Panc1 (cell line): ENCODE results near the gene TACR1. TPM values are rescaled to one million over a fixed set of nuclear protein-coding genes. Genes with fewer than 3 reads are reported as not detected.
"Not testable (repeated sequence)": the region's sequence is repeated elsewhere in the genome, so short reads cannot be mapped to it uniquely, and the experiment has no call there.

Experiments used
- ATAC-seq: fragments of 200-7000 bp; cut with Tn5 transposase; 2 replicates; pipeline ENCODE4 v1.9.1; 2020; ENCODE audit warnings: mild to moderate bottlenecking, moderate library complexity
- BruUV-seq: library from RNA; stranded (reverse); fragments of 400-500 nt; replicated peaks from 2 replicates; lab custom pipeline; 2021; lab: Mats Ljungman, UMichigan
- CTCF ChIA-PET: fragments of 300-600 bp; sonication (Branson Sonifier 250); formaldehyde crosslinking; loops from one replicate; lab custom pipeline; 2022; ENCODE audit warnings: antibody characterized with exemption; lab: Charles Lee
- POLR2A ChIA-PET: fragments of 300-600 bp; sonication (Branson Sonifier 250); formaldehyde crosslinking; loops from one replicate; lab custom pipeline; 2022; ENCODE audit warnings: antibody characterized with exemption; lab: Charles Lee
- DNase-seq: peaks from one replicate; pipeline ENCODE4 v3.0.0-alpha.2; 2010; ENCODE audit warnings: low read depth, low spot score
- H3K27ac ChIP-seq: 2 replicates; pipeline ENCODE4 v1.5.1; 2011; ENCODE audit warnings: mild to moderate bottlenecking, low read length, inconsistent platforms
- H3K27me3 ChIP-seq: fragments of 200-500 bp; sonication (Bioruptor generic); 2 replicates; pipeline ENCODE4 v1.6.0; 2014; ENCODE audit warnings: low read length, inconsistent platforms; ENCODE audit not compliant: control insufficient read depth, insufficient read depth
- H3K36me3 ChIP-seq: fragments of 200-500 bp; sonication (Bioruptor generic); 2 replicates; pipeline ENCODE4 v1.5.1; 2014; ENCODE audit warnings: inconsistent platforms, mild to moderate bottlenecking, low read length, moderate library complexity; ENCODE audit not compliant: control insufficient read depth, insufficient read depth
- H3K4me1 ChIP-seq: 2 replicates; pipeline ENCODE4 v1.5.1; 2011; ENCODE audit warnings: inconsistent platforms, mild to moderate bottlenecking, low read length, moderate library complexity; ENCODE audit not compliant: control insufficient read depth, insufficient read depth
- H3K4me3 ChIP-seq, 2 experiments: 2 replicates each; pipeline ENCODE4 v1.5.1; 2011 to 2012; ENCODE audit warnings: low read depth in 2 of 2, low read length in 2 of 2, mild to moderate bottlenecking in 2 of 2, inconsistent platforms in 1 of 2, moderate library complexity in 1 of 2
- H3K9me3 ChIP-seq: fragments of 200-500 bp; sonication (Bioruptor generic); 2 replicates; pipeline ENCODE4 v1.5.1; 2014; ENCODE audit warnings: low read depth, mild to moderate bottlenecking, inconsistent platforms, low read length, moderate library complexity; ENCODE audit not compliant: control insufficient read depth, insufficient read depth
- POLR2AphosphoS5 ChIP-seq: IDR thresholded peaks from 2 replicates; pipeline ENCODE4 v1.6.1; 2012; ENCODE audit warnings: mild to moderate bottlenecking, low read depth, low read length, moderate library complexity
- SIN3A ChIP-seq: IDR thresholded peaks from 2 replicates; pipeline ENCODE4 v1.6.1; 2012; ENCODE audit warnings: low read depth, mild to moderate bottlenecking, low read length, moderate library complexity, borderline replicate concordance; ENCODE audit not compliant: insufficient read depth
- TCF7L2 ChIP-seq: IDR thresholded peaks from 2 replicates; pipeline ENCODE4 v1.6.1; 2011; ENCODE audit warnings: mild to moderate bottlenecking, low read depth, low read length, inconsistent platforms
- in situ Hi-C: cut with HindIII; loops from 2 replicates; pipeline ENCODE4 v1.10.0; 2016; ENCODE audit warnings: low sequenced_read_pairs, low pct_unique_long_range_greater_than_20kb
- intact Hi-C: fragments of 100-400 bp; cut with micrococcal nuclease; formaldehyde crosslinking; loops from one replicate; pipeline ENCODE4 v1.10.0; 2022; ENCODE audit not compliant: unreplicated experiment
- total RNA-seq: library from RNA; stranded (reverse); gene quantifications from one replicate; pipeline ENCODE4 v1.2.1, GENCODE V29; 2021; ENCODE audit not compliant: unreplicated experiment
- TF ChIP-seq, protein P1 (sequence below), 2 experiments: IDR thresholded peaks; 2 replicates each; pipeline ENCODE4 v1.6.1; 2011 to 2012; ENCODE audit warnings: low read depth in 2 of 2, control low read depth in 1 of 2, low read length in 1 of 2, mild to moderate bottlenecking in 1 of 2, moderate library complexity in 1 of 2; ENCODE audit not compliant: insufficient read depth in 1 of 2
- TF ChIP-seq, protein P2 (sequence below): fragments of 450-650 bp; IDR thresholded peaks from 2 replicates; pipeline ENCODE4 v1.5.1; 2017; ENCODE audit warnings: mild to moderate bottlenecking

TACR1 gene
- total RNA-seq, 1 experiment from 2014 or later: not detected

DNA sequence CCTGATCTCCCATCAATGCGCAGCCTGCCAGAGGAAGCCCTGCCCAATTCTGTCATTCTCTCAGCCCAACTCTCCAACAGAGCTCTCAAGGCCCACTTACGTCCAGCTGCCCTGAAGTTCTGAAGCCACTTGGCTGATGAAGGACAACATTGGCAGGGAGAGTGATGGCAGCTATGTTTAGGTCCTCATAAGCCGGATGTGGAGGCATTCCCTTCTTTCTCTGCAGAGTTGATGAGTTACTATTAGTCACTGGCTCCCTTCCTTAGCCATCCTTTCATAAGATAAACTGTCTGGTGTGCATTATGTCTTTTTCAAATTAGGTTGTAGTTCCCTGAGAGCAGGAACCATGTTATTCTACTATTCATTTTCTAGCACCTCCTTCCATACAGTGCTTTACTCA is 22.5 kb upstream of the TACR1 start:
- no peaks in the 10 kb centered on the region for H3K4me1 ChIP-seq
- in situ Hi-C loops (no loop called here), intact Hi-C loops (no loop called here)
- no peak for DNase-seq
- H3K27ac ChIP-seq: no peak overlapping the region
- H3K9me3 ChIP-seq: no peaks in the 10 kb centered on the region
- H3K27me3 ChIP-seq: no peaks in the 10 kb centered on the region; the same call in 1 of the 2 replicates
- BruUV-seq: no TSS peak
- CTCF ChIA-PET: no interaction called here
- POLR2A ChIA-PET: no interaction called here
- TF ChIP-seq, protein P1, sequence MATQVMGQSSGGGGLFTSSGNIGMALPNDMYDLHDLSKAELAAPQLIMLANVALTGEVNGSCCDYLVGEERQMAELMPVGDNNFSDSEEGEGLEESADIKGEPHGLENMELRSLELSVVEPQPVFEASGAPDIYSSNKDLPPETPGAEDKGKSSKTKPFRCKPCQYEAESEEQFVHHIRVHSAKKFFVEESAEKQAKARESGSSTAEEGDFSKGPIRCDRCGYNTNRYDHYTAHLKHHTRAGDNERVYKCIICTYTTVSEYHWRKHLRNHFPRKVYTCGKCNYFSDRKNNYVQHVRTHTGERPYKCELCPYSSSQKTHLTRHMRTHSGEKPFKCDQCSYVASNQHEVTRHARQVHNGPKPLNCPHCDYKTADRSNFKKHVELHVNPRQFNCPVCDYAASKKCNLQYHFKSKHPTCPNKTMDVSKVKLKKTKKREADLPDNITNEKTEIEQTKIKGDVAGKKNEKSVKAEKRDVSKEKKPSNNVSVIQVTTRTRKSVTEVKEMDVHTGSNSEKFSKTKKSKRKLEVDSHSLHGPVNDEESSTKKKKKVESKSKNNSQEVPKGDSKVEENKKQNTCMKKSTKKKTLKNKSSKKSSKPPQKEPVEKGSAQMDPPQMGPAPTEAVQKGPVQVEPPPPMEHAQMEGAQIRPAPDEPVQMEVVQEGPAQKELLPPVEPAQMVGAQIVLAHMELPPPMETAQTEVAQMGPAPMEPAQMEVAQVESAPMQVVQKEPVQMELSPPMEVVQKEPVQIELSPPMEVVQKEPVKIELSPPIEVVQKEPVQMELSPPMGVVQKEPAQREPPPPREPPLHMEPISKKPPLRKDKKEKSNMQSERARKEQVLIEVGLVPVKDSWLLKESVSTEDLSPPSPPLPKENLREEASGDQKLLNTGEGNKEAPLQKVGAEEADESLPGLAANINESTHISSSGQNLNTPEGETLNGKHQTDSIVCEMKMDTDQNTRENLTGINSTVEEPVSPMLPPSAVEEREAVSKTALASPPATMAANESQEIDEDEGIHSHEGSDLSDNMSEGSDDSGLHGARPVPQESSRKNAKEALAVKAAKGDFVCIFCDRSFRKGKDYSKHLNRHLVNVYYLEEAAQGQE (IDR thresholded peaks at IDR 0.05; ENCODE audit: insufficient read depth in 1 of 2, low read depth in 2 of 2, low read length in 1 of 2): no peak
- TF ChIP-seq, protein P2, sequence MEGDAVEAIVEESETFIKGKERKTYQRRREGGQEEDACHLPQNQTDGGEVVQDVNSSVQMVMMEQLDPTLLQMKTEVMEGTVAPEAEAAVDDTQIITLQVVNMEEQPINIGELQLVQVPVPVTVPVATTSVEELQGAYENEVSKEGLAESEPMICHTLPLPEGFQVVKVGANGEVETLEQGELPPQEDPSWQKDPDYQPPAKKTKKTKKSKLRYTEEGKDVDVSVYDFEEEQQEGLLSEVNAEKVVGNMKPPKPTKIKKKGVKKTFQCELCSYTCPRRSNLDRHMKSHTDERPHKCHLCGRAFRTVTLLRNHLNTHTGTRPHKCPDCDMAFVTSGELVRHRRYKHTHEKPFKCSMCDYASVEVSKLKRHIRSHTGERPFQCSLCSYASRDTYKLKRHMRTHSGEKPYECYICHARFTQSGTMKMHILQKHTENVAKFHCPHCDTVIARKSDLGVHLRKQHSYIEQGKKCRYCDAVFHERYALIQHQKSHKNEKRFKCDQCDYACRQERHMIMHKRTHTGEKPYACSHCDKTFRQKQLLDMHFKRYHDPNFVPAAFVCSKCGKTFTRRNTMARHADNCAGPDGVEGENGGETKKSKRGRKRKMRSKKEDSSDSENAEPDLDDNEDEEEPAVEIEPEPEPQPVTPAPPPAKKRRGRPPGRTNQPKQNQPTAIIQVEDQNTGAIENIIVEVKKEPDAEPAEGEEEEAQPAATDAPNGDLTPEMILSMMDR: no peak
- TF ChIP-seq POLR2AphosphoS5 (no peak), SIN3A (no peak), TCF7L2 (no peak)
- no peak overlapping the region for H3K4me3 ChIP-seq
- ATAC-seq: no peak
- H3K36me3 ChIP-seq: no peaks in the 10 kb centered on the region

DNA sequence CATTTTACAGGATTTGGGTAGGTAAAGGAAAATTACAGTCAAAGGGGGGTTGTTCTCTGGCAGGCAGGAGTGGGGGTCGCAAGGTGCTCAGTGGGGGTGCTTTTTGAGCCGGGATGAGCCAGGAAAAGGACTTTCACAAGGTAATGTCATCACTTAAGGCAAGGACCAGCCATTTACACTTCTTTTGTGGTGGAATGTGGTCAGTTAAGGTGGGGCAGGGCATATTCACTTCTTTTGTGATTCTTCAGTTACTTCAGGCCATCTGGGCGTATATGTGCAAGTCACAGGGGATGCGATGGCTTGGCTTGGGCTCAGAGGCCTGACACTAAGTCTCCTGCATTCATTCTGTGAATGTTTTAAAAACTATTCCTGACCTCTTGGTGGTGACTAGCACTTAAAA is 19.9 kb upstream of the TACR1 start:
- POLR2A ChIA-PET, H3K27ac ChIP-seq, intact Hi-C loops, DNase-seq, H3K9me3 ChIP-seq, H3K4me1 ChIP-seq, H3K36me3 ChIP-seq, in situ Hi-C loops, H3K27me3 ChIP-seq, BruUV-seq, H3K4me3 ChIP-seq, CTCF ChIA-PET, ATAC-seq: not testable (repeated sequence)

DNA sequence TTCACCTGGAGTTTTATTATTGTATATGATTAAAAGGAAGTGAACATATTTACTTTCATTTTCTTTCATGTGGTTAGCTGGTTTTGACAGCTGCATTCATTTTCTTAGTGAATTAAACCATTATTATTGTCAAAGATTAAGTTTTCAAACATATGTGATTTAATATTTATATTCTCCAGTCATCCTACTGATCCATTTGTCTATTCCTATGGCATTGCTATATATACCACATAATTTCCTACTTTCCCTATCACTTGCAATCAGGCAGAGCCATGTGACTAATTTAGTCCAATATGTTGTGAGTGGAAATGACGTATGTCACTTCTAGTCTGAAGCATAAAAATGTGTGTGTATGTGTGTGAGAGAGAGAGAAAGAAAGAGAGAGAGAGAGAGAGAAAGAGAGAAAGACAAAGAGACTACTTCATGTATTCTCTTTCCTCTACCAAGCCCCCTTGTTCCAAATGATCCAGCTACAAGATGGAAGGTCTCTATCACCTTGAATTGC is 12.0 kb upstream of the TACR1 start:
- no peaks in the 10 kb centered on the region for H3K36me3 ChIP-seq
- POLR2A ChIA-PET: no interaction called here
- no peaks in the 10 kb centered on the region for H3K27me3 ChIP-seq
- no peaks in the 10 kb centered on the region for H3K4me1 ChIP-seq
- no peak for DNase-seq
- no TSS peak for BruUV-seq
- H3K9me3 ChIP-seq: no peaks in the 10 kb centered on the region
- CTCF ChIA-PET: no interaction called here
- H3K4me3 ChIP-seq: no peak overlapping the region
- intact Hi-C loops: no loop called here
- no peak overlapping the region for H3K27ac ChIP-seq
- no peak for TF ChIP-seq SIN3A
- TF ChIP-seq POLR2AphosphoS5: no peak
- TF ChIP-seq, protein P1 (IDR thresholded peaks at IDR 0.05; ENCODE audit: insufficient read depth in 1 of 2, low read depth in 2 of 2, low read length in 1 of 2): no peak
- no peak for TF ChIP-seq TCF7L2
- TF ChIP-seq, protein P2: no peak
- in situ Hi-C loops: no loop called here
- no peak for ATAC-seq
